ENCODE measurements around the gene CAPN5. TPM values are rescaled to one million over a fixed set of nuclear protein-coding genes. Genes with fewer than 3 reads are reported as not detected.

The CAPN5 gene
- total and polyA plus RNA-seq, 2 of the 13 experiments (the other 11 are each of a cell fraction or from before 2014, with no cell fraction given), result 0.27 to 1.2 TPM

DNA sequence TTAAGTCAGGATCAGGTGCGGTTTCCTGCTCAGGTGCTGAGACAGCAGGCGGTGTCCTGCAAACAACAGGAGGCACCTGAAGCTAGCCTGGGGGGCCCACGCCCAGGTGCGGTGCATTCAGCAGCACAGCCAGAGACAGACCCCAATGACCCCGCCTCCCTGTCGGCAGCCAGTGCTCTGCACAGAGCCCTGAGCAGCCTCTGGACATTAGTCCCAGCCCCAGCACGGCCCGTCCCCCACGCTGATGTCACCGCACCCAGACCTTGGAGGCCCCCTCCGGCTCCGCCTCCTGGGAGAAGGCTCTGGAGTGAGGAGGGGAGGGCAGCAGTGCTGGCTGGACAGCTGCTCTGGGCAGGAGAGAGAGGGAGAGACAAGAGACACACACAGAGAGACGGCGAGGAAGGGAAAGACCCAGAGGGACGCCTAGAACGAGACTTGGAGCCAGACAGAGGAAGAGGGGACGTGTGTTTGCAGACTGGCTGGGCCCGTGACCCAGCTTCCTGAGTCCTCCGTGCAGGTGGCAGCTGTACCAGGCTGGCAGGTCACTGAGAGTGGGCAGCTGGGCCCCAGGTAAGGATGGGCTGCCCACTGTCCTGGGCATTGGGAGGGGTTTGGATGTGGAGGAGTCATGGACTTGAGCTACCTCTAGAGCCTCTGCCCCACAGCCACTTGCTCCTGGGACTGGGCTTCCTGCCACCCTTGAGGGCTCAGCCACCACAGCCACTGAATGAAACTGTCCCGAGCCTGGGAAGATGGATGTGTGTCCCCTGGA, 61.3 kb downstream of the CAPN5 start, which contains the start of gene MYO7A (continued):
- TF ChIP-seq AKAP8 (CRISPR knock-in tag; IDR thresholded peaks at IDR 0.05) (no peak), JUND (CRISPR knock-in tag; IDR thresholded peaks at IDR 0.05) (0 out of 2 replicates have a peak, but pooled peaks have one; percentile 70), NKX3-1 (CRISPR knock-in tag; IDR thresholded peaks at IDR 0.05) (no peak), ZNF670 (CRISPR knock-in tag; IDR thresholded peaks at IDR 0.05; ENCODE audit: borderline replicate concordance) (0 out of 2 replicates have a peak, but pooled peaks have one; percentile 48), FIP1L1 (IDR thresholded peaks at IDR 0.05; ENCODE audit: borderline replicate concordance, insufficient read depth, low read depth, low read length) (no peak), NCOA5 (CRISPR knock-in tag; IDR thresholded peaks at IDR 0.05) (no peak), KLF16 (CRISPR knock-in tag; IDR thresholded peaks at IDR 0.05) (no peak)
- TF ChIP-seq, protein P1, sequence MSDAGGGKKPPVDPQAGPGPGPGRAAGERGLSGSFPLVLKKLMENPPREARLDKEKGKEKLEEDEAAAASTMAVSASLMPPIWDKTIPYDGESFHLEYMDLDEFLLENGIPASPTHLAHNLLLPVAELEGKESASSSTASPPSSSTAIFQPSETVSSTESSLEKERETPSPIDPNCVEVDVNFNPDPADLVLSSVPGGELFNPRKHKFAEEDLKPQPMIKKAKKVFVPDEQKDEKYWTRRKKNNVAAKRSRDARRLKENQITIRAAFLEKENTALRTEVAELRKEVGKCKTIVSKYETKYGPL (CRISPR knock-in tag; IDR thresholded peaks at IDR 0.05), result no peak
- TF ChIP-seq, protein P2, sequence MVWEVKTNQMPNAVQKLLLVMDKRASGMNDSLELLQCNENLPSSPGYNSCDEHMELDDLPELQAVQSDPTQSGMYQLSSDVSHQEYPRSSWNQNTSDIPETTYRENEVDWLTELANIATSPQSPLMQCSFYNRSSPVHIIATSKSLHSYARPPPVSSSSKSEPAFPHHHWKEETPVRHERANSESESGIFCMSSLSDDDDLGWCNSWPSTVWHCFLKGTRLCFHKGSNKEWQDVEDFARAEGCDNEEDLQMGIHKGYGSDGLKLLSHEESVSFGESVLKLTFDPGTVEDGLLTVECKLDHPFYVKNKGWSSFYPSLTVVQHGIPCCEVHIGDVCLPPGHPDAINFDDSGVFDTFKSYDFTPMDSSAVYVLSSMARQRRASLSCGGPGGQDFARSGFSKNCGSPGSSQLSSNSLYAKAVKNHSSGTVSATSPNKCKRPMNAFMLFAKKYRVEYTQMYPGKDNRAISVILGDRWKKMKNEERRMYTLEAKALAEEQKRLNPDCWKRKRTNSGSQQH (CRISPR knock-in tag; IDR thresholded peaks at IDR 0.05; ENCODE audit: low read depth), result no peak
- TF ChIP-seq, protein P3, sequence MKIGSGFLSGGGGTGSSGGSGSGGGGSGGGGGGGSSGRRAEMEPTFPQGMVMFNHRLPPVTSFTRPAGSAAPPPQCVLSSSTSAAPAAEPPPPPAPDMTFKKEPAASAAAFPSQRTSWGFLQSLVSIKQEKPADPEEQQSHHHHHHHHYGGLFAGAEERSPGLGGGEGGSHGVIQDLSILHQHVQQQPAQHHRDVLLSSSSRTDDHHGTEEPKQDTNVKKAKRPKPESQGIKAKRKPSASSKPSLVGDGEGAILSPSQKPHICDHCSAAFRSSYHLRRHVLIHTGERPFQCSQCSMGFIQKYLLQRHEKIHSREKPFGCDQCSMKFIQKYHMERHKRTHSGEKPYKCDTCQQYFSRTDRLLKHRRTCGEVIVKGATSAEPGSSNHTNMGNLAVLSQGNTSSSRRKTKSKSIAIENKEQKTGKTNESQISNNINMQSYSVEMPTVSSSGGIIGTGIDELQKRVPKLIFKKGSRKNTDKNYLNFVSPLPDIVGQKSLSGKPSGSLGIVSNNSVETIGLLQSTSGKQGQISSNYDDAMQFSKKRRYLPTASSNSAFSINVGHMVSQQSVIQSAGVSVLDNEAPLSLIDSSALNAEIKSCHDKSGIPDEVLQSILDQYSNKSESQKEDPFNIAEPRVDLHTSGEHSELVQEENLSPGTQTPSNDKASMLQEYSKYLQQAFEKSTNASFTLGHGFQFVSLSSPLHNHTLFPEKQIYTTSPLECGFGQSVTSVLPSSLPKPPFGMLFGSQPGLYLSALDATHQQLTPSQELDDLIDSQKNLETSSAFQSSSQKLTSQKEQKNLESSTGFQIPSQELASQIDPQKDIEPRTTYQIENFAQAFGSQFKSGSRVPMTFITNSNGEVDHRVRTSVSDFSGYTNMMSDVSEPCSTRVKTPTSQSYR (CRISPR knock-in tag; IDR thresholded peaks at IDR 0.05; ENCODE audit: borderline replicate concordance), result peak; percentile 68
- TF ChIP-seq, protein P4, sequence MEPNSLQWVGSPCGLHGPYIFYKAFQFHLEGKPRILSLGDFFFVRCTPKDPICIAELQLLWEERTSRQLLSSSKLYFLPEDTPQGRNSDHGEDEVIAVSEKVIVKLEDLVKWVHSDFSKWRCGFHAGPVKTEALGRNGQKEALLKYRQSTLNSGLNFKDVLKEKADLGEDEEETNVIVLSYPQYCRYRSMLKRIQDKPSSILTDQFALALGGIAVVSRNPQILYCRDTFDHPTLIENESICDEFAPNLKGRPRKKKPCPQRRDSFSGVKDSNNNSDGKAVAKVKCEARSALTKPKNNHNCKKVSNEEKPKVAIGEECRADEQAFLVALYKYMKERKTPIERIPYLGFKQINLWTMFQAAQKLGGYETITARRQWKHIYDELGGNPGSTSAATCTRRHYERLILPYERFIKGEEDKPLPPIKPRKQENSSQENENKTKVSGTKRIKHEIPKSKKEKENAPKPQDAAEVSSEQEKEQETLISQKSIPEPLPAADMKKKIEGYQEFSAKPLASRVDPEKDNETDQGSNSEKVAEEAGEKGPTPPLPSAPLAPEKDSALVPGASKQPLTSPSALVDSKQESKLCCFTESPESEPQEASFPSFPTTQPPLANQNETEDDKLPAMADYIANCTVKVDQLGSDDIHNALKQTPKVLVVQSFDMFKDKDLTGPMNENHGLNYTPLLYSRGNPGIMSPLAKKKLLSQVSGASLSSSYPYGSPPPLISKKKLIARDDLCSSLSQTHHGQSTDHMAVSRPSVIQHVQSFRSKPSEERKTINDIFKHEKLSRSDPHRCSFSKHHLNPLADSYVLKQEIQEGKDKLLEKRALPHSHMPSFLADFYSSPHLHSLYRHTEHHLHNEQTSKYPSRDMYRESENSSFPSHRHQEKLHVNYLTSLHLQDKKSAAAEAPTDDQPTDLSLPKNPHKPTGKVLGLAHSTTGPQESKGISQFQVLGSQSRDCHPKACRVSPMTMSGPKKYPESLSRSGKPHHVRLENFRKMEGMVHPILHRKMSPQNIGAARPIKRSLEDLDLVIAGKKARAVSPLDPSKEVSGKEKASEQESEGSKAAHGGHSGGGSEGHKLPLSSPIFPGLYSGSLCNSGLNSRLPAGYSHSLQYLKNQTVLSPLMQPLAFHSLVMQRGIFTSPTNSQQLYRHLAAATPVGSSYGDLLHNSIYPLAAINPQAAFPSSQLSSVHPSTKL (CRISPR knock-in tag; IDR thresholded peaks at IDR 0.05), result peak; percentile 66; the same call in 1 of the 2 replicates
- TF ChIP-seq, protein P5, sequence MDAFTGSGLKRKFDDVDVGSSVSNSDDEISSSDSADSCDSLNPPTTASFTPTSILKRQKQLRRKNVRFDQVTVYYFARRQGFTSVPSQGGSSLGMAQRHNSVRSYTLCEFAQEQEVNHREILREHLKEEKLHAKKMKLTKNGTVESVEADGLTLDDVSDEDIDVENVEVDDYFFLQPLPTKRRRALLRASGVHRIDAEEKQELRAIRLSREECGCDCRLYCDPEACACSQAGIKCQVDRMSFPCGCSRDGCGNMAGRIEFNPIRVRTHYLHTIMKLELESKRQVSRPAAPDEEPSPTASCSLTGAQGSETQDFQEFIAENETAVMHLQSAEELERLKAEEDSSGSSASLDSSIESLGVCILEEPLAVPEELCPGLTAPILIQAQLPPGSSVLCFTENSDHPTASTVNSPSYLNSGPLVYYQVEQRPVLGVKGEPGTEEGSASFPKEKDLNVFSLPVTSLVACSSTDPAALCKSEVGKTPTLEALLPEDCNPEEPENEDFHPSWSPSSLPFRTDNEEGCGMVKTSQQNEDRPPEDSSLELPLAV (CRISPR knock-in tag; conservative IDR thresholded peaks at IDR 0.05; ENCODE audit: low read depth), result no peak
- TF ChIP-seq, protein P6, sequence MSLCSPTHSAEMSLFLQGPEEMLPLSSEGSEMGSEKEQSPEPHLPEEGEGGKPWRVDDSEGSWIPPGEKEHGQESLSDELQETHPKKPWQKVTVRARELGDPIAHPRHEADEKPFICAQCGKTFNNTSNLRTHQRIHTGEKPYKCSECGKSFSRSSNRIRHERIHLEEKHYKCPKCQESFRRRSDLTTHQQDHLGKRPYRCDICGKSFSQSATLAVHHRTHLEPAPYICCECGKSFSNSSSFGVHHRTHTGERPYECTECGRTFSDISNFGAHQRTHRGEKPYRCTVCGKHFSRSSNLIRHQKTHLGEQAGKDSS (CRISPR knock-in tag; IDR thresholded peaks at IDR 0.05; ENCODE audit: borderline replicate concordance, low read depth), result no peak
- TF ChIP-seq, protein P7, sequence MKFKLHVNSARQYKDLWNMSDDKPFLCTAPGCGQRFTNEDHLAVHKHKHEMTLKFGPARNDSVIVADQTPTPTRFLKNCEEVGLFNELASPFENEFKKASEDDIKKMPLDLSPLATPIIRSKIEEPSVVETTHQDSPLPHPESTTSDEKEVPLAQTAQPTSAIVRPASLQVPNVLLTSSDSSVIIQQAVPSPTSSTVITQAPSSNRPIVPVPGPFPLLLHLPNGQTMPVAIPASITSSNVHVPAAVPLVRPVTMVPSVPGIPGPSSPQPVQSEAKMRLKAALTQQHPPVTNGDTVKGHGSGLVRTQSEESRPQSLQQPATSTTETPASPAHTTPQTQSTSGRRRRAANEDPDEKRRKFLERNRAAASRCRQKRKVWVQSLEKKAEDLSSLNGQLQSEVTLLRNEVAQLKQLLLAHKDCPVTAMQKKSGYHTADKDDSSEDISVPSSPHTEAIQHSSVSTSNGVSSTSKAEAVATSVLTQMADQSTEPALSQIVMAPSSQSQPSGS (CRISPR knock-in tag; IDR thresholded peaks at IDR 0.05), result peak; percentile 94

Data from HepG2 (cell line).